ENCODE measurements around the gene INSR. TPM values are rescaled to one million over a fixed set of nuclear protein-coding genes. Genes with fewer than 3 reads are reported as not detected.

INSR gene
- total RNA-seq, 4 donors from 2014 or later, result 150 to 420 (median 196) TPM

GRCh38 chr19:7074705-7075282 is 219.4 kb downstream of the INSR start:
- WGBS, 2 donors, result 97% methylated on average over 28 to 29 of the region's 29 CpGs
- no peaks in the 10 kb centered on the region for H3K27me3 ChIP-seq

GRCh38 chr19:7072541-7072940 is 221.7 kb downstream of the INSR start:
- Histone ChIP-seq H3K36me3 (peaks cover 17 to 70% (median 42%) of the 10 kb centered on the region in 3 donors), H3K9me3 (peaks cover 0 to 34% (median 4%) of the 10 kb centered on the region in 4 donors), H3K4me1 (peaks cover 0 to 10% (median 7%) of the 10 kb centered on the region in 4 donors), H3K27ac (no peak overlapping the region), H3K27me3 (no peaks in the 10 kb centered on the region), H3K4me3 (no peak overlapping the region)
- no peak for DNase-seq (ENCODE audit: low spot score in 2 of 2)
- 90 to 95% methylated on average over 6 of the region's 6 CpGs for WGBS, 2 donors
- no peak for TF ChIP-seq CTCF (IDR thresholded peaks at IDR 0.05)

More at GRCh38 chr19:7074705-7075282, 219.4 kb downstream of the INSR start:
- no peak for TF ChIP-seq CTCF (IDR thresholded peaks at IDR 0.05)
- TF ChIP-seq POLR2A (IDR thresholded peaks at IDR 0.05), result no peak
- no peak for TF ChIP-seq EP300 (IDR thresholded peaks at IDR 0.05)
- H3K4me3 ChIP-seq, result no peak overlapping the region
- H3K9me3 ChIP-seq, result peaks cover 3 to 55% (median 16%) of the 10 kb centered on the region in 4 donors
- no peak overlapping the region for H3K27ac ChIP-seq
- H3K4me1 ChIP-seq, result peaks cover 0 to 10% (median 7%) of the 10 kb centered on the region in 4 donors
- peaks cover 23 to 93% (median 61%) of the 10 kb centered on the region in 3 donors for H3K36me3 ChIP-seq
- DNase-seq (ENCODE audit: low spot score in 2 of 2), result no peak

DNA sequence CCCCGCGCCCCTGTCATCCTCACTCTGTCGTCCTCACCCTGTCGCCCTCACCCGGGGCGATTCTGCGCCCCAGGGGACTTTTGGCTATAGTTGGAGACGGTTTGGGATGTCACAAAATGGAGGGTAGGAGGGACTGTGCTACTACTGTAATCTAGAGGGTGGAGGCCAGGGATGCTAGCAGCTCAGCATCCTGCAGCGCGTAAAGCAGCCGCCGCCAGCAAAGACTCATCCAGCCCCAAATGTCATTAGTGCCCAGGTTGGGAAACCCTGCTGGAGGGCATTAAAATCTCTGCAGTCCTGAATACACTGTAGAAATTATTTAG is 224.3 kb downstream of the INSR start:
- Histone ChIP-seq H3K4me1 (peaks cover 0 to 10% (median 7%) of the 10 kb centered on the region in 4 donors), H3K9me3 (peaks cover 0 to 7% (median 0%) of the 10 kb centered on the region in 4 donors), H3K4me3 (peak overlapping the region; percentile 81 to 99 (median 88)), H3K27me3 (no peaks in the 10 kb centered on the region), H3K27ac (peak overlapping the region; percentile 68 to 92 (median 74)), H3K36me3 (peaks cover 2 to 43% (median 17%) of the 10 kb centered on the region in 3 donors)
- no peak for DNase-seq (ENCODE audit: low spot score in 2 of 2)
- 0% methylated on average over 12 of the region's 12 CpGs for WGBS, 2 donors
- TF ChIP-seq EP300 (IDR thresholded peaks at IDR 0.05), result no peak
- no peak for TF ChIP-seq POLR2A (IDR thresholded peaks at IDR 0.05)
- TF ChIP-seq CTCF (IDR thresholded peaks at IDR 0.05), result no peak

DNA sequence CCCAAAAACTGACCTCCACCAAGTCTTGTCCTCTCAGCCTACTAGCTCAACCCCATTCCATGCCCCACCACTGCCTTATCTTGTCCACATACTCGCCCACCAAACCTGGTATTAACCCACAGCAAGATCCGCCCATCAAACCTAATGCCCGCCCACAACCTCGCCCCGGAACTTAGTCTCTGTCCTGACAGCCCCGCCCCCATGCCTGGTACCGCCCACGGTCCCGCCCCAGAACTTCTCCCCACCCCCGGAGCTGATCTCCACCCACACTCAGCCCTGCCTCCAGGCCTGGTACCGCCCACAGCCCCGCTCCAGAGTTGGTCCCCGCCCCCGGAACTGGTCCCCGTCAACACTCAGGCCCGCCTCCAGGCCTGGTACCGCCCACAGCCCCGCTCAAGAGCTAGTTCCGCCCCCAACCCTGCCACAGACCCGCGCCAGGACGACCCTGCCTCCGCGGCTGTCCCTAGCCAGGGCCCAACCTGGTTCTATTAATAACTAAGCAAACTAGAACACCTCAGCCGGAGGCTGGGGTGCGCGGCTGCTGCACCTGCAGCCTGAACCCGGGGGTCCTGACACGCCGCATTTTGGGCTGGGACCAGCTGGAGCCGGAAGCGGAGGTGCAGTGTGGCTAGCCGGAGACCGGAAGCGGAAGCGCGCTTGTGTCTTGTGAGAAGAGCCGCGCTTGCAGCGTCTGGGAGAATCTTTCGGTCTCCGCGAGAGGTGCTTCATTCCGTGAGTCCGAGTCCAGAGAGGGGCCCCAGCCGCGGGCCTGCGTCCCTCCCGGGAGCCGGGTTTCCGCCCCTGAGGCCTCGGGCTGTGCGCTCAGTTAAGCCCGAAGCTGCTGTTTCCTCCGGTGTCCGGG is 224.9 kb downstream of the INSR start, which contains the start of gene ZNF557:
ZNF557 (plus strand) TSS at position 662 of the 862 bp plus-strand sequence. CDS start 5,372 bp downstream, outside the sequence.
- peak; percentile 35 to 58 for TF ChIP-seq POLR2A (IDR thresholded peaks at IDR 0.05)
- no peak for TF ChIP-seq CTCF (IDR thresholded peaks at IDR 0.05)
- TF ChIP-seq EP300 (IDR thresholded peaks at IDR 0.05), result peak; percentile 32 to 78
- H3K36me3 ChIP-seq, result peaks cover 2 to 37% (median 15%) of the 10 kb centered on the region in 3 donors
- WGBS, 2 donors, result 0 to 1% methylated on average over 28 to 41 of the region's 56 CpGs
- peak within 1 kb of the TSS; percentile 81 to 99 (median 88) for H3K4me3 ChIP-seq
- peak; percentile 94 to 98 for DNase-seq (ENCODE audit: low spot score in 2 of 2)
- peak within 1 kb of the TSS; percentile 68 to 92 (median 74) for H3K27ac ChIP-seq
- no peaks in the 10 kb centered on the region for H3K27me3 ChIP-seq
- peaks cover 0 to 5% (median 0%) of the 10 kb centered on the region in 4 donors for H3K9me3 ChIP-seq
- H3K4me1 ChIP-seq, result peaks cover 0 to 10% (median 7%) of the 10 kb centered on the region in 4 donors
